ENCODE results near the gene CACNA2D1. TPM values are rescaled to one million over a fixed set of nuclear protein-coding genes. Genes with fewer than 3 reads are reported as not detected.

CACNA2D1 gene
- total RNA-seq, 2 experiments from 2014 or later, result not detected

DNA sequence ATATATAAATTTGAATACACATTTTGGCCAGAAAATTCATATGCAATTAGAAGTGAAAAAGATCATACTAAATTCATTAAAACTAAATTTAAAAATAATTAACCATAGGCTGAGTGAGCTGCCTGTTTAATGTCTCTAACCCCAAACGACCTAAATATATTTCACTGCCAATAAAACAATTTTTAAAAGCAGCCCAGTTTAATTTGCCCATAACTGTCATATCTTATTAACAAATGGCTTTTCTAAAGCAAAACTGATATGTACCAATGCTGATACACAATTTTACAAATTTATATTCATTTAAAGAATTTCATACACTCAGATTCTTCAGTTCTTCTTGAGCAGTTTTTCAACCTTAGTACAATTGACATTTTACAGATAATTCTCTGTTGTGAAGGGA lies 99.9 kb downstream of the CACNA2D1 start:
- TF ChIP-seq, protein P1, sequence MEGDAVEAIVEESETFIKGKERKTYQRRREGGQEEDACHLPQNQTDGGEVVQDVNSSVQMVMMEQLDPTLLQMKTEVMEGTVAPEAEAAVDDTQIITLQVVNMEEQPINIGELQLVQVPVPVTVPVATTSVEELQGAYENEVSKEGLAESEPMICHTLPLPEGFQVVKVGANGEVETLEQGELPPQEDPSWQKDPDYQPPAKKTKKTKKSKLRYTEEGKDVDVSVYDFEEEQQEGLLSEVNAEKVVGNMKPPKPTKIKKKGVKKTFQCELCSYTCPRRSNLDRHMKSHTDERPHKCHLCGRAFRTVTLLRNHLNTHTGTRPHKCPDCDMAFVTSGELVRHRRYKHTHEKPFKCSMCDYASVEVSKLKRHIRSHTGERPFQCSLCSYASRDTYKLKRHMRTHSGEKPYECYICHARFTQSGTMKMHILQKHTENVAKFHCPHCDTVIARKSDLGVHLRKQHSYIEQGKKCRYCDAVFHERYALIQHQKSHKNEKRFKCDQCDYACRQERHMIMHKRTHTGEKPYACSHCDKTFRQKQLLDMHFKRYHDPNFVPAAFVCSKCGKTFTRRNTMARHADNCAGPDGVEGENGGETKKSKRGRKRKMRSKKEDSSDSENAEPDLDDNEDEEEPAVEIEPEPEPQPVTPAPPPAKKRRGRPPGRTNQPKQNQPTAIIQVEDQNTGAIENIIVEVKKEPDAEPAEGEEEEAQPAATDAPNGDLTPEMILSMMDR (IDR thresholded peaks at IDR 0.05), result no peak
- Mint-ChIP-seq H3K4me3 (no peak overlapping the region), H3K4me1 (ENCODE audit: low read depth) (no peaks in the 10 kb centered on the region), H3K36me3 (ENCODE audit: low read depth) (no peaks in the 10 kb centered on the region), H3K9me3 (peaks cover 1% of the 10 kb centered on the region), H3K27ac (no peak overlapping the region), H3K27me3 (no peaks in the 10 kb centered on the region)
- DNase-seq (no peak), ATAC-seq (no peak)
- ChIA-PET CTCF (no interaction called here), POLR2A (no interaction called here)
- intact Hi-C loops (cut with micrococcal nuclease), result no loop called here

DNA sequence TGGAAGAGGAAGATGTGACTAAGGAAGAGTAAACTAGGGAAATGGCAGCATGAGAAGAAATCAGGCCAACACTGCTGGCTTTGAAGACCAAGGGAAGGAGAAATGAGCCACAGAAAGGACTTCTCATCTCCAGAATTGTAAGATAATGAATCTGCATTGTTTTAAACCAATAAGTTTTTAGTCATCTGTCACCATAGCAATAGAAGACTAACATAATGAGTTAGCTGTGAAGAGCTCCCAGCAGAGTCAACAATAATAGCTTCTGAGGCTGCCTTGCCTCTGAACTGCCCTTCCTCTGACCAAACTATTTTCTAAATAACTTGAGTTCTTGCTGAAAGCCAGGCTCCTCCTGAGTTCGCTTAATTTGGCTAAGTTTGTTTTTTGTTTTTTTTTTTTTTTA lies 103.6 kb downstream of the CACNA2D1 start:
- H3K27me3 Mint-ChIP-seq, result no peaks in the 10 kb centered on the region
- H3K36me3 Mint-ChIP-seq (ENCODE audit: low read depth), result no peaks in the 10 kb centered on the region
- no peaks in the 10 kb centered on the region for H3K4me1 Mint-ChIP-seq (ENCODE audit: low read depth)
- intact Hi-C loops (cut with micrococcal nuclease), result no loop called here
- H3K4me3 Mint-ChIP-seq, result no peak overlapping the region
- CTCF ChIA-PET, result interaction anchor here (0.6 kb wide), 1 partner anchor 14 kb away, joined by 3 read pairs; no protein-coding TSS in a partner anchor
- peaks cover 1% of the 10 kb centered on the region for H3K9me3 Mint-ChIP-seq
- DNase-seq (no peak), ATAC-seq (no peak)
- TF ChIP-seq, protein P1 (IDR thresholded peaks at IDR 0.05), result no peak
- no peak overlapping the region for H3K27ac Mint-ChIP-seq
- POLR2A ChIA-PET, result no interaction called here

DNA sequence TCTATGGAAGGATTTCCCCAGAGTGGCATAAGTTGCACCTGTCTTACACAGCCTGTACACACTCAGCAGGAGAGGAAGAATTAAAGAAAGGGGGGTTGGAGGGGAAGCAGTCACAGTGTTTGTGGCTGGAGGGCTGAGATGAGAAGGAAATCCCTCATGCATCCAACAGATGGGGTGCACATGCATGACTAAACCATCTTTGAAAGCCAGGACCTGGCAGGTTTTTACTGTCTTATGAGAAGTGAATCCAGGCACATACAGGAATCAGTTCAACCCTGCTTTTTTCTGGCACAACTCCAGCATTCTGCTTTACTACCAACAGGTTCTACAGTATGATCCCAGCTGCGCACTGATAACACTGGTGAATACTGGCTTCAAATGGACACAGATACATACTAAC lies 107.7 kb downstream of the CACNA2D1 start:
- DNase-seq, result no peak
- TF ChIP-seq, protein P1 (IDR thresholded peaks at IDR 0.05), result no peak
- H3K27me3 Mint-ChIP-seq, result no peaks in the 10 kb centered on the region
- no peaks in the 10 kb centered on the region for H3K4me1 Mint-ChIP-seq (ENCODE audit: low read depth)
- H3K9me3 Mint-ChIP-seq, result peaks cover 1% of the 10 kb centered on the region
- ATAC-seq, result no peak
- H3K36me3 Mint-ChIP-seq (ENCODE audit: low read depth), result no peaks in the 10 kb centered on the region
- intact Hi-C loops (cut with micrococcal nuclease), result no loop called here
- H3K4me3 Mint-ChIP-seq, result no peak overlapping the region
- CTCF ChIA-PET, result no interaction called here
- no peak overlapping the region for H3K27ac Mint-ChIP-seq
- POLR2A ChIA-PET, result no interaction called here

DNA sequence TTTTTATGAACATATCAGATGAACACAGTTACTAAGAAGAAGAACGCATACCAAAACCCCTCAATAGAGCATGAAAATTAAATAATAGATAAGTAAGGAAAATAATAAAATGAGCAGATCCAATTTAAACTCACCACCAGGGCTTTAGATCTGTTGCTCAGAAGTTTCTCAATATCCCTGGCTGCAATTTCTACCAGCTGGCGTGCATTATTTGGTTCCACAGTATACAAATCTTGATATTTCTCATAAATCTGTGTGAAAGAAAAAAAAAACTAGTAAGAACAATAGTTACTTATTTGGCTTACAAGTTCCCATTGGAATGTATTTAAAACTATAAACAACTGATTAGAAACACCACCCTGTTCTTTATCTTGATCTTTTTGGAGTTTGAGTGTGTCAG lies 108.6 kb downstream of the CACNA2D1 start:
- Mint-ChIP-seq H3K4me3 (no peak overlapping the region), H3K27me3 (no peaks in the 10 kb centered on the region), H3K4me1 (ENCODE audit: low read depth) (no peaks in the 10 kb centered on the region), H3K9me3 (peaks cover 1% of the 10 kb centered on the region), H3K27ac (no peak overlapping the region), H3K36me3 (ENCODE audit: low read depth) (no peaks in the 10 kb centered on the region)
- no peak for ATAC-seq
- TF ChIP-seq, protein P1 (IDR thresholded peaks at IDR 0.05), result no peak
- intact Hi-C loops (cut with micrococcal nuclease), result no loop called here
- no peak for DNase-seq
- CTCF ChIA-PET, result no interaction called here
- POLR2A ChIA-PET, result interaction anchor here (0.6 kb wide), 1 partner anchor 134 kb away, joined by 3 read pairs; no protein-coding TSS in a partner anchor

DNA sequence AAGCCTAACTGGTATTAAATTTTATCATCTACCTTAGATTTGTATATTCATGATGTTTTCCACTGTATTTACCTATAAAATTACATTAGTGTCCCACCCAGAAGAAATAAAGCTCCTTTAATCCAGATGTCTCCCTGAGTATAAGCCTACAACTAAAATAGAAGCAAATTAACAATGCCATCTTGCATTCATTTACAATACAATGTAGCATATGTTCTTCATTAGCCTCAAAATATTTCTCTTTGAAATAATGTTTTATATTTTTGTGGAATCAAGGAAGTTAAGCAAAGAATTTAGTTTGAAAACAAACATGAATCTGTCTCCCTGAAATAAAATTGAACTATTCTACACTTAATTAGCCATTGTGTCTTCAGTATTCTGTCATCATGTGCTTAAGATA lies 112.3 kb downstream of the CACNA2D1 start:
- H3K4me1 Mint-ChIP-seq (ENCODE audit: low read depth), result no peaks in the 10 kb centered on the region
- TF ChIP-seq, protein P1 (IDR thresholded peaks at IDR 0.05), result no peak
- ChIA-PET POLR2A (no interaction called here), CTCF (no interaction called here)
- intact Hi-C loops (cut with micrococcal nuclease), result no loop called here
- H3K27ac Mint-ChIP-seq, result no peak overlapping the region
- no peaks in the 10 kb centered on the region for H3K27me3 Mint-ChIP-seq
- no peak for ATAC-seq
- peaks cover 1% of the 10 kb centered on the region for H3K9me3 Mint-ChIP-seq
- no peak for DNase-seq
- no peak overlapping the region for H3K4me3 Mint-ChIP-seq
- H3K36me3 Mint-ChIP-seq (ENCODE audit: low read depth), result no peaks in the 10 kb centered on the region
